Measurements from ENCODE around the gene HEY2. TPM values are rescaled to one million over a fixed set of nuclear protein-coding genes. Genes with fewer than 3 reads are reported as not detected.

HEY2 gene
- total and polyA plus RNA-seq, 2 donors (not counting 1 experiment from before 2014, with no cell fraction given): 0.12 TPM; not detected in 1

DNA sequence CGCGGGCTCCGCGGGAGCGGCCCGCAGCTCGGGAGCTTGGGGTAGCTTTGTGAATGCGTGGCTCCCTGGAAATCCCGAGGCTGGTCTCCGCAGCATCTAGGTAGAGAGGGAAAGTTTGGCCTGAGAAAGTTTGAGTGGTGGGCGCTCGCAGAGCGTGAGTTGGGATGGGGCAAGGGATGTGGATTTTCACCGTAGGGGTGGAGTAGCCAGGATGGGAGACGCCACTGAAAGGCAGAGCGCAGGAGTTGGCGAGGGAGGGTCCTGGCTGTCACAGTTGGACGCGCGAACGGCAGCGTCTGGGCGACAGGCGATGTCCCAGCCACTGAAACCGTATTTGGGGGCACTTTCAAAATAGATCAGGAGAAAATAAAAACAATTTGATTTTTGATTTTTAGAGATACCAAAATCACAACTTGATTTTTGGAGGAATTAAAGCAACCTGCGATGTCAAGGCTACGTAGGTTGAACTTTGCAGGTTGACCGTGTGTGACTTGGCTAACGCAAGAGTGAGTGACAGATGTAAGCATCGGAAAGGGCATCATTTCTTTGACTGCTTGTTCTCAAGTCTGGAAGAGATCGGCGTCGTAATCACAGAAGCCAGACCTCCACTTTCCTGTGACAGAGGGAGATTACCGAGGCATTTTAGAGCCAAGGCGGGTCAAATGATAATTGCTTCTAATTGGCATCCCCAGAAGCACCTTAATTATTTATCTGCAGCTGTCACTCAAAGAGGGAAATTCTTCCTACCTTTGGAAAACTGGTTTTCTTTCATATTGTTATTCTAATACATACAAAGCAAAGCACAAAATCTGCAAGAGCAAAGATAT, 646 bp downstream of the HEY2 start:
- Histone ChIP-seq H2AFZ (ENCODE audit: insufficient read depth, low read depth, low read length, poor library complexity, severe bottlenecking) (peak overlapping the region; percentile 80), H3K9me3 (ENCODE audit: control extremely low read depth in 1 of 3, control insufficient read depth in 2 of 3, insufficient read depth in 1 of 3, low read length in 2 of 3) (peaks cover 0 to 13% (median 0%) of the 10 kb centered on the region in 3 donors), H3K9ac (ENCODE audit: low read length) (peak overlapping the region; percentile 73), H3K36me3 (replicated peaks in 1 of 2; ENCODE audit: control extremely low read depth in 1 of 2, control insufficient read depth in 1 of 2, extremely low read depth in 1 of 2, insufficient read depth in 2 of 2, low read length in 1 of 2) (no peaks in the 10 kb centered on the region), H3K4me3 (ENCODE audit: control extremely low read depth in 1 of 5, extremely low read depth in 1 of 5, insufficient read depth in 1 of 5, low read depth in 2 of 5, low read length in 4 of 5) (peak overlapping the region; percentile 44 to 75 (median 67)), H3K27ac (ENCODE audit: low read length in 2 of 2) (no peak overlapping the region), H4K20me1 (ENCODE audit: control insufficient read depth, insufficient read depth, low read length, poor library complexity, severe bottlenecking) (no peaks in the 10 kb centered on the region), H3K79me2 (ENCODE audit: control insufficient read depth, insufficient read depth, low read length) (no peaks in the 10 kb centered on the region), H3K4me2 (replicated peaks; ENCODE audit: low read depth, low read length, poor library complexity, severe bottlenecking) (peak overlapping the region; percentile 97), H3K27me3 (replicated peaks in 1 of 4; ENCODE audit: control extremely low read depth in 1 of 4, control insufficient read depth in 3 of 4, insufficient read depth in 4 of 4, low read length in 3 of 4) (peaks cover 0 to 58% (median 53%) of the 10 kb centered on the region in 4 experiments), H3K4me1 (ENCODE audit: control insufficient read depth in 2 of 2, insufficient read depth in 2 of 2, low read length in 2 of 2) (peaks cover 35 to 42% of the 10 kb centered on the region in 2 donors)
- Mint-ChIP-seq H3K9me3 (ENCODE audit: insufficient read depth) (no peaks in the 10 kb centered on the region), H3K4me3 (peak overlapping the region; percentile 96), H3K4me1 (peaks cover 37% of the 10 kb centered on the region), H3K27ac (peak overlapping the region; percentile 83), H3K27me3 (peaks cover 65% of the 10 kb centered on the region)
- ChIA-PET POLR2A (no interaction called here), CTCF (interaction anchor here (0.8 to 14.0 kb wide), 4 partner anchors 17 to 440 kb away, joined by 3 to 375 read pairs (median 11); partner anchors contain the start of gene HINT3)
- 9% methylated on average over 33 of the region's 35 CpGs for WGBS (ENCODE audit: insufficient coverage)
- intact Hi-C loops (cut with micrococcal nuclease): loop anchor here (1.0 to 2.0 kb wide), 5 partner anchors 30 to 1517 kb away; partner anchors contain the start of genes HDDC2, NCOA7 and RNF146
- TF ChIP-seq, protein P1, sequence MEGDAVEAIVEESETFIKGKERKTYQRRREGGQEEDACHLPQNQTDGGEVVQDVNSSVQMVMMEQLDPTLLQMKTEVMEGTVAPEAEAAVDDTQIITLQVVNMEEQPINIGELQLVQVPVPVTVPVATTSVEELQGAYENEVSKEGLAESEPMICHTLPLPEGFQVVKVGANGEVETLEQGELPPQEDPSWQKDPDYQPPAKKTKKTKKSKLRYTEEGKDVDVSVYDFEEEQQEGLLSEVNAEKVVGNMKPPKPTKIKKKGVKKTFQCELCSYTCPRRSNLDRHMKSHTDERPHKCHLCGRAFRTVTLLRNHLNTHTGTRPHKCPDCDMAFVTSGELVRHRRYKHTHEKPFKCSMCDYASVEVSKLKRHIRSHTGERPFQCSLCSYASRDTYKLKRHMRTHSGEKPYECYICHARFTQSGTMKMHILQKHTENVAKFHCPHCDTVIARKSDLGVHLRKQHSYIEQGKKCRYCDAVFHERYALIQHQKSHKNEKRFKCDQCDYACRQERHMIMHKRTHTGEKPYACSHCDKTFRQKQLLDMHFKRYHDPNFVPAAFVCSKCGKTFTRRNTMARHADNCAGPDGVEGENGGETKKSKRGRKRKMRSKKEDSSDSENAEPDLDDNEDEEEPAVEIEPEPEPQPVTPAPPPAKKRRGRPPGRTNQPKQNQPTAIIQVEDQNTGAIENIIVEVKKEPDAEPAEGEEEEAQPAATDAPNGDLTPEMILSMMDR (IDR thresholded peaks at IDR 0.05): no peak
- no peak for TF ChIP-seq EZH2 (IDR thresholded peaks at IDR 0.05; ENCODE audit: borderline replicate concordance, insufficient read depth, low read depth, low read length, poor library complexity, severe bottlenecking)
- peak; percentile 56 for DNase-seq
- ATAC-seq (ENCODE audit: low read depth): no peak
